Endothelial cell of hepatic sinusoid (primary cell): ENCODE measurements around the gene SHISA6.

Experiments used
- in situ Hi-C: cut with HindIII; loops from 2 replicates; pipeline ENCODE4 v1.10.0; 2017; ENCODE audit warnings: low sequenced_read_pairs

The SHISA6 gene

GRCh38 chr17:11506635-11507034, 265.6 kb downstream of the SHISA6 start:
- in situ Hi-C loops = no loop called here

- in situ Hi-C loops = no loop called here
Observed at GRCh38 chr17:11511696-11512095, 270.7 kb downstream of the SHISA6 start.

- in situ Hi-C loops = no loop called here
Observed at GRCh38 chr17:11514565-11514964, 273.6 kb downstream of the SHISA6 start.

GRCh38 chr17:11514981-11515680, 274.1 kb downstream of the SHISA6 start:
- in situ Hi-C loops = no loop called here

- in situ Hi-C loops = no loop called here
Observed at GRCh38 chr17:11515901-11516300, 274.9 kb downstream of the SHISA6 start.

- in situ Hi-C loops = no loop called here
Observed at GRCh38 chr17:11535231-11535630, 294.2 kb downstream of the SHISA6 start.

GRCh38 chr17:11538366-11538765, 297.4 kb downstream of the SHISA6 start:
- in situ Hi-C loops = no loop called here

- in situ Hi-C loops = no loop called here
Observed at GRCh38 chr17:11539637-11540036, 298.6 kb downstream of the SHISA6 start.

- in situ Hi-C loops = no loop called here
Observed at GRCh38 chr17:11545002-11545401, 304.0 kb downstream of the SHISA6 start.

- in situ Hi-C loops = no loop called here
Observed at GRCh38 chr17:11545696-11546095, 304.7 kb downstream of the SHISA6 start.

- in situ Hi-C loops = no loop called here
Observed at GRCh38 chr17:11547853-11548252, 306.8 kb downstream of the SHISA6 start.

- in situ Hi-C loops = no loop called here
Observed at GRCh38 chr17:11548398-11548797, 307.4 kb downstream of the SHISA6 start.

GRCh38 chr17:11550431-11550830, 309.4 kb downstream of the SHISA6 start:
- in situ Hi-C loops = no loop called here

GRCh38 chr17:11551442-11551841, 310.4 kb downstream of the SHISA6 start:
- in situ Hi-C loops = no loop called here

- in situ Hi-C loops = no loop called here
Observed at GRCh38 chr17:11553135-11553534, 312.1 kb downstream of the SHISA6 start.

GRCh38 chr17:11554042-11554441, 313.0 kb downstream of the SHISA6 start:
- in situ Hi-C loops = no loop called here

GRCh38 chr17:11554542-11554941, 313.5 kb downstream of the SHISA6 start:
- in situ Hi-C loops = no loop called here

- in situ Hi-C loops = no loop called here
Observed at GRCh38 chr17:11555530-11555929, 314.5 kb downstream of the SHISA6 start.

GRCh38 chr17:11557727-11558452, 316.9 kb downstream of the SHISA6 start:
- in situ Hi-C loops = no loop called here

GRCh38 chr17:11558681-11559234, 317.7 kb downstream of the SHISA6 start:
- in situ Hi-C loops = no loop called here

GRCh38 chr17:11559601-11560000, 318.6 kb downstream of the SHISA6 start:
- in situ Hi-C loops = no loop called here

- in situ Hi-C loops = no loop called here
Observed at GRCh38 chr17:11561281-11561680, 320.3 kb downstream of the SHISA6 start.
